Bronchial epithelial cell (primary cell): Measurements from ENCODE around the gene SLC35G4. TPM values are rescaled to one million over a fixed set of nuclear protein-coding genes. Genes with fewer than 3 reads are reported as not detected.

Experiments
- DNase-seq: peaks from one replicate; pipeline ENCODE4 v3.0.0-alpha.2; 2010; ENCODE audit warnings: low read depth
- FAIRE-seq: peaks from 2 replicates; lab custom pipeline; 2011; peaks lifted over from hg19 to GRCh38; lab: Jason Lieb, UNC
- H3K27me3 ChIP-seq: 2 replicates; pipeline ENCODE4 v1.5.1; 2011; ENCODE audit warnings: low read length; ENCODE audit not compliant: control insufficient read depth, insufficient read depth
- H3K36me3 ChIP-seq: 2 replicates; pipeline ENCODE4 v1.5.1; 2011; ENCODE audit warnings: low read length; ENCODE audit not compliant: control insufficient read depth, insufficient read depth
- H3K4me3 ChIP-seq: 2 replicates; pipeline ENCODE4 v1.5.1; 2011; ENCODE audit warnings: mild to moderate bottlenecking, low read depth, low read length, control low read depth
- total RNA-seq: library from RNA; depleted of rRNA; stranded (reverse); fragments of >200 nt; gene quantifications from 2 replicates; pipeline ENCODE4 v1.2.1, GENCODE V29; 2014
- TF ChIP-seq, protein P1 (sequence below): IDR thresholded peaks from 2 replicates; pipeline ENCODE4 v1.5.1; 2011; ENCODE audit warnings: mild to moderate bottlenecking, moderate library complexity, low read length, control low read depth, inconsistent platforms; ENCODE audit not compliant: insufficient read depth, severe bottlenecking

The SLC35G4 gene
- total RNA-seq, 1 donor from 2014 or later: not detected

GRCh38 chr18:11578799-11579198 lies 30.6 kb upstream of the SLC35G4 start:
- no peak for FAIRE-seq
- Histone ChIP-seq H3K27me3 (no peaks in the 10 kb centered on the region), H3K4me3 (no peak overlapping the region), H3K36me3 (no peaks in the 10 kb centered on the region)
- TF ChIP-seq, protein P1, sequence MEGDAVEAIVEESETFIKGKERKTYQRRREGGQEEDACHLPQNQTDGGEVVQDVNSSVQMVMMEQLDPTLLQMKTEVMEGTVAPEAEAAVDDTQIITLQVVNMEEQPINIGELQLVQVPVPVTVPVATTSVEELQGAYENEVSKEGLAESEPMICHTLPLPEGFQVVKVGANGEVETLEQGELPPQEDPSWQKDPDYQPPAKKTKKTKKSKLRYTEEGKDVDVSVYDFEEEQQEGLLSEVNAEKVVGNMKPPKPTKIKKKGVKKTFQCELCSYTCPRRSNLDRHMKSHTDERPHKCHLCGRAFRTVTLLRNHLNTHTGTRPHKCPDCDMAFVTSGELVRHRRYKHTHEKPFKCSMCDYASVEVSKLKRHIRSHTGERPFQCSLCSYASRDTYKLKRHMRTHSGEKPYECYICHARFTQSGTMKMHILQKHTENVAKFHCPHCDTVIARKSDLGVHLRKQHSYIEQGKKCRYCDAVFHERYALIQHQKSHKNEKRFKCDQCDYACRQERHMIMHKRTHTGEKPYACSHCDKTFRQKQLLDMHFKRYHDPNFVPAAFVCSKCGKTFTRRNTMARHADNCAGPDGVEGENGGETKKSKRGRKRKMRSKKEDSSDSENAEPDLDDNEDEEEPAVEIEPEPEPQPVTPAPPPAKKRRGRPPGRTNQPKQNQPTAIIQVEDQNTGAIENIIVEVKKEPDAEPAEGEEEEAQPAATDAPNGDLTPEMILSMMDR: no peak
- no peak for DNase-seq

DNA sequence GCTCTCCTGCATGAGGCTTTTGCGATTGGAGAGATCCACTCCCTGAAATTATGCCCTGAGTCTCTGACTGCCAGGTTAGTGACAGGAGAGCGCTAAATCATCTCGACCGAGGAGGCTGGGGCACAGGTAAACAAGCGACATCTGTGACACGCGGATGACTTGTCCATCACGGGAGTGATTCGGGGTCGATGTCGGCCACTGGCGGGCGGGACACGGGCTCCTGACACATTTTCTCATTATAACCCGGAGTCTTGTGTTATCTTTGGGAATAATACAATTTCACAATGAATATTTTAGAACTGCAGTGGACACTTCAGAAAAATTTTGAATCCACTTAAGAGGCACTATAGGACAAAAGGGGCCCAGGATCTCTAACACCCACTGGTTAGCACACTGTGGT lies 29.5 kb upstream of the SLC35G4 start:
- DNase-seq: no peak
- no peaks in the 10 kb centered on the region for H3K36me3 ChIP-seq
- H3K4me3 ChIP-seq: no peak overlapping the region
- no peak for FAIRE-seq
- H3K27me3 ChIP-seq: no peaks in the 10 kb centered on the region
- TF ChIP-seq, protein P1: no peak

GRCh38 chr18:11581286-11581685 lies 28.1 kb upstream of the SLC35G4 start:
- Histone ChIP-seq H3K36me3 (no peaks in the 10 kb centered on the region), H3K4me3 (no peak overlapping the region), H3K27me3 (no peaks in the 10 kb centered on the region)
- DNase-seq: no peak
- TF ChIP-seq, protein P1: no peak
- FAIRE-seq: peak; percentile 55

DNA sequence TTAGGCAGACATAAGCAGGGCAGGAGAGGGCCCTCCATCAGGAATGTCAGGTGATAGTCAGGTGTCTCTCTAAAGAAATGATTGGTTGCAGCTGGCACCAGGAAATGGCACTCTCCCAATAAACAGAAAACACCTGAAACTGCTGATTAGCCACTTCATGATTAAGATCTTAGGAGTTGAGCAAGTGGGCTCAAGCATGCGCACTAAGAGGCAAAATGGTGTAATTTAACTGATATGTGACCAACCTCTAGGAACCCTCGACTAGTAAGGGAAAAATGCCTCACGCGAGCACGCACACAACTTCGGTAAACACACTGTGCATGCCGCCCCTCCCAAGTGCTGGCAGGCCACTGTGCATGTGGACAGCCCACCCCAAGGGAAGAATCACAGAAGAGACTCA lies 23.8 kb upstream of the SLC35G4 start:
- Histone ChIP-seq H3K36me3 (no peaks in the 10 kb centered on the region), H3K27me3 (no peaks in the 10 kb centered on the region), H3K4me3 (no peak overlapping the region)
- FAIRE-seq: no peak
- no peak for DNase-seq
- TF ChIP-seq, protein P1: no peak

DNA sequence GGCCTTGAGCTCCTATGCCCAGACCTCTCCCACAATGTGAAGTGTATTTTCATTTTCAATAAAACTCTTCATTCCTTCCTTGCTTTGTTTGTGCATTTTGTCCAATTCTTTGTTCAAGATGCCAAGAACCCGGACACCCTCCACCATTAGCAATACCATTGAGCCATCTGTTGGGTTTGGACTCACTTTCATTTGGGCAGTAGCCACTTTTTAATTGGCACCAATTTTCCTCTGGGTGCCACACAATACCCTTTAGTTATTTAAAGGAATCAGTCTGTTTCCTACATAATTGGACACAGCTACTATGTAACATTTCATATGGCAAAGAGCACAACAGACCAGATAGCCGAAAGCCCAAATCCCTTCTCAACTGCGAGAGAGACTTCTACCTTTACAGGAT lies 22.5 kb upstream of the SLC35G4 start:
- TF ChIP-seq, protein P1: no peak
- FAIRE-seq (no peak), DNase-seq (no peak)
- Histone ChIP-seq H3K4me3 (no peak overlapping the region), H3K27me3 (no peaks in the 10 kb centered on the region), H3K36me3 (no peaks in the 10 kb centered on the region)

DNA sequence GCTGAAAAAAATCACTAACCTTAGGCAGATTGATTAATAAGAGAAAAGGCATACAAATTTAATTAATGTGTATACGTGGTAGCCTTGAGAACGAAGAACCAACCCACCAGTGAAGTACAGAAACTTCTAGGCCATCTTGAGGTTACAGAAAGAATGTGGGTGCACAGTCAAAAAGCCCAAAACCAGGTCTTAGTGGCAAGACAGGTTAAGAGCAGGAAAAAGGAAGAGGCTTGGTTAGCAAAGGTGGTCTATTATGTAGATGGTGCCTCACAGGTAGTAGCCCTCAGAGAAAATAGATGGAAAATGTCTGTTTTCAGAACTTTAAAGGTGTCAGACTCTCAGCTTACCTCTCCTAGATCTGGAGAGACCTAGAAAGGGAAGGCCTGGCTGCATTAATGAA lies 22.0 kb upstream of the SLC35G4 start:
- Histone ChIP-seq H3K4me3 (no peak overlapping the region), H3K27me3 (no peaks in the 10 kb centered on the region), H3K36me3 (no peaks in the 10 kb centered on the region)
- no peak for DNase-seq
- TF ChIP-seq, protein P1: no peak
- FAIRE-seq: no peak
